Stimulated activated naive CD8-positive, alpha-beta T cell treated with anti-CD3 and anti-CD28 coated beads, Interleukin-15, amount 100 ng/mL, for 72 hours (primary cell): ENCODE results near the gene LCN10.
A peak's percentile ranks its signal among the peaks of the same experiment; 100 is the strongest.

ENCODE experiments used
- ATAC-seq: fragments of 150-1000 bp; cut with Tn5 transposase; 2 replicates; pipeline ENCODE4 v1.10.0; 2021; ENCODE audit warnings: mild to moderate bottlenecking, moderate library complexity
- DNase-seq, 2 donors: peaks; one replicate each; pipeline ENCODE4 v3.0.0; 2021 to 2022
- H3K27ac Mint-ChIP-seq, 2 donors: one replicate each; pipeline ENCODE4 v1.8.0; 2022; ENCODE audit warnings: mild to moderate bottlenecking in 2 of 2, mixed read lengths in 2 of 2, moderate library complexity in 2 of 2
- H3K27me3 Mint-ChIP-seq: one replicate; pipeline ENCODE4 v1.8.0; 2022; ENCODE audit warnings: mixed read lengths
- H3K4me1 Mint-ChIP-seq: one replicate; pipeline ENCODE4 v1.8.0; 2022; ENCODE audit warnings: mild to moderate bottlenecking, mixed read lengths
- H3K4me3 Mint-ChIP-seq, 2 donors: one replicate each; pipeline ENCODE4 v1.8.0; 2022; ENCODE audit warnings: mild to moderate bottlenecking in 2 of 2, mixed read lengths in 2 of 2, moderate library complexity in 1 of 2
- H3K9me3 Mint-ChIP-seq, 2 donors: one replicate each; pipeline ENCODE4 v1.8.0; 2022; ENCODE audit warnings: mixed read lengths in 2 of 2

Gene LCN10

DNA sequence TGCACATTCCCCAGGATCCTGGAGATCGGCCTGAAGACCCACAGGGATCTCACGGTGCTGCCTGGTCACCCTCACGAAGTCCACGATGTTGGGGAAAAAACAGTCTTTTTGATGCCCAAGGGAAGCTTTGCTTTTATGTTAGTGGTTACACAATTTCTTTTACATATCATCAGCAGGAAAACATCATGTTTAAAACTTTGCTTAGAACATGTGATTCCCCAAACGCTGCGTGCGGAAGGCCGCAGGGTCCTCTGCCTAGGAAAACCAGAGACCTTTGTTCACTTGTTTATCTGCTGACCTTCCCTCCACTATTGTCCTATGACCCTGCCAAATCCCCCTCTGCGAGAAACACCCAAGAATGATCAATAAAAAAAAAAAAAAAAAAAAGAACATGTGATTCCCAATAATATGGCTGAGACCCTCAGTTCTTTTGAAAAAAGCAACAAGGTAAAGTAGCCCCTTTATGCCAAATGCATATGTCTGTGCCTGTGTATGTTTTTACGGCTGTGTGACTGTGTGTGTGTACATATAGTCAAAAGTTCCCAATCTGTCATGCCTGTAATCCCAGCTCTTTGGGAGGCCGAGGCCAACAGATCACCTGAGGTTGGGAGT, 44.0 kb downstream of the LCN10 start:
- ATAC-seq, result no peak
- H3K9me3 Mint-ChIP-seq, result no peaks in the 10 kb centered on the region

GRCh38 chr9:136697821-136698526, 44.8 kb downstream of the LCN10 start:
- peak overlapping the region in 1 of 2 donors; percentile 85 for H3K27ac Mint-ChIP-seq
- H3K27me3 Mint-ChIP-seq, result peaks cover 18% of the 10 kb centered on the region

More for the DNA sequence above, 44.0 kb downstream of the LCN10 start:
- H3K4me1 Mint-ChIP-seq, result peaks cover 76% of the 10 kb centered on the region
- H3K27ac Mint-ChIP-seq, result no peak overlapping the region
- H3K27me3 Mint-ChIP-seq, result peaks cover 18% of the 10 kb centered on the region
- DNase-seq, result no peak
- no peak overlapping the region for H3K4me3 Mint-ChIP-seq

GRCh38 chr9:136697146-136697820, 45.5 kb downstream of the LCN10 start:
- peaks cover 70% of the 10 kb centered on the region for H3K4me1 Mint-ChIP-seq
- no peak for DNase-seq
- no peak for ATAC-seq
- H3K9me3 Mint-ChIP-seq, result no peaks in the 10 kb centered on the region
- peaks cover 18% of the 10 kb centered on the region for H3K27me3 Mint-ChIP-seq
- H3K27ac Mint-ChIP-seq, result peak overlapping the region in 1 of 2 donors; percentile 85
- H3K4me3 Mint-ChIP-seq, result peak overlapping the region in 1 of 2 donors; percentile 83

More at GRCh38 chr9:136697821-136698526, 44.8 kb downstream of the LCN10 start:
- DNase-seq, result no peak
- H3K4me1 Mint-ChIP-seq, result peaks cover 77% of the 10 kb centered on the region
- ATAC-seq, result no peak
- no peaks in the 10 kb centered on the region for H3K9me3 Mint-ChIP-seq
- H3K4me3 Mint-ChIP-seq, result peak overlapping the region in 1 of 2 donors; percentile 83

- H3K9me3 Mint-ChIP-seq, result no peaks in the 10 kb centered on the region
- DNase-seq, result no peak
- H3K27me3 Mint-ChIP-seq, result peaks cover 18% of the 10 kb centered on the region
- H3K27ac Mint-ChIP-seq, result peak overlapping the region in 1 of 2 donors; percentile 34
- H3K4me3 Mint-ChIP-seq, result peak overlapping the region in 1 of 2 donors; percentile 76
- no peak for ATAC-seq
- H3K4me1 Mint-ChIP-seq, result peaks cover 62% of the 10 kb centered on the region
These were observed 46.2 kb downstream of the LCN10 start for GRCh38 chr9:136696502-136696901.

DNA sequence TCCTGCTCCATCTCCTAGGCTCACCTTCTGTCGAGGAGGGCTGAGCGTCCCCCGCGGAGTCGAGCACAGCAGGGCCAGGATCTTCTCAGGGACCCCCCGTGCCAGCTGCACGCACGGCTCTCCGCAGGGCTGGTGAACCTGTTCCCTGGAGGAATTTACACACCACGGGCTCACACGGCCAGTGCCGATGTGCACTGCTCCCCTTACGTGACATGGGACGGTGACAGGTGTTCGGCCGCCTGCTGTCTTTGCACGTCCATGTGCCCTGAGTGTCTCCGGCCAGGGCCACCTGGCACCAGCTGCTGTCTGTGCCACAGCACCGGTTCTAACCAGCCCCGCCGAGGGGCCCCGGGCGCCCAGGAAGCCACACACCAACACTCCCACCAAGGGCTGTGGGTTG, 46.8 kb downstream of the LCN10 start:
- ATAC-seq (no peak), DNase-seq (no peak)
- Mint-ChIP-seq H3K27me3 (peaks cover 18% of the 10 kb centered on the region), H3K27ac (peak overlapping the region in 1 of 2 donors; percentile 19), H3K9me3 (no peaks in the 10 kb centered on the region), H3K4me1 (peaks cover 57% of the 10 kb centered on the region), H3K4me3 (peak overlapping the region in 1 of 2 donors; percentile 76)

- Mint-ChIP-seq H3K4me1 (peaks cover 52% of the 10 kb centered on the region), H3K27ac (no peak overlapping the region), H3K4me3 (peak overlapping the region in 1 of 2 donors; percentile 76), H3K27me3 (peaks cover 18% of the 10 kb centered on the region), H3K9me3 (no peaks in the 10 kb centered on the region)
- DNase-seq (no peak), ATAC-seq (no peak)
These were observed 47.3 kb downstream of the LCN10 start for GRCh38 chr9:136695435-136695895.

DNA sequence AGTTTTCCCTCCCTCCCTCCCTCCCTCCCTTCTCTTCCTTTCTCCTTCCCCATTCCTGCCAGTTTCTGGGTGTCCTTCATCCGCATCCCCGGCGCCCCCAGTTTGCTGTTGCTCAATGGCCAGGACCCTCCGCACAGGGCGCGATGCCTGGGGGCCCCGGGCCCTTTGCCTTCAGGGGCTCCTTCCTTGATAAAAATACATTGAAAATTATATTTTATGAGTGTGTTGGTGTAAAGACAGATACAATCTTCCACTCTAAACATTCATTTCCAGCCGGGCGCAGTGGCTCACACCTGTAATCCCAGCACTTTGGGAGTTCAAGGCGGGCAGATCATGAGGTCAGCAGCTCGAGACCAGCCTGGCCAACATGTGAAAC, 47.9 kb downstream of the LCN10 start:
- ATAC-seq (no peak), DNase-seq (no peak)
- H3K4me3 Mint-ChIP-seq, result peak overlapping the region in 1 of 2 donors; percentile 21
- H3K27ac Mint-ChIP-seq, result peak overlapping the region in 1 of 2 donors; percentile 90
- peaks cover 18% of the 10 kb centered on the region for H3K27me3 Mint-ChIP-seq
- peaks cover 46% of the 10 kb centered on the region for H3K4me1 Mint-ChIP-seq
- no peaks in the 10 kb centered on the region for H3K9me3 Mint-ChIP-seq

DNA sequence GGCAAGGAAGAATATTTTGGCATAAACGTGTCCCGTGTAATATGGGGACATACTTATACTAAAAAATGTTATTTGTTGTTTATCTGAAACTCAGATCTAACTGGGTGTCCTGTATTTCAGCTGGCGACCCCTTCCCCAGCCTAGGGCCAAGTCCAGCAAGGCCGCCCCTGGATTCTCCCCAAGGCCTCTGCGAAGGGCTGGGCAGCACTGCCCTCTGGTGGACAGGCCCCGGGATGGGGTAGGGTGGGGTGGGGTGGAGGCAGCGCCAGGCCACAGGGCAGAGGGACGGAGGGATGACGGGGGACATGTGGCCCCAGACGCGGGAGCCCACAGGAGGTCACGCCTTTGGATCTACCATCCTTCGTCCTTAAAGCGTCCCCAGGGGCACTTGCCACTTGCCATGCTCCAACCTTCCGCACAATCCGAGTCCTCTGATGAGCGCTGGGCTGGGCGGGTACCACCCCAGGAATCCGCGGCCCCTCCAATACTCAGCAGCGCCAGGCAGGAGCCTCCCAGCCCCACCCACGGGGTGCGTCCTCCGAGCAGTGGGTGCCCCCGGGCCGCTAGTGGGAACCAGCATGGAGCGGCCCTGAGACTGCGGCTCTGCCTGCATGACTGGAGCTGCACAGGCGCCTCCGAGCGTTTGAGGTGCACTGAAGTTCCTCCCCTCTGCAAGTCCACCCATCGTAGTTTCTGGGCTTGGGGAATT, 48.4 kb downstream of the LCN10 start:
- DNase-seq (no peak), ATAC-seq (peak; percentile 64)
- no peak overlapping the region for H3K27ac Mint-ChIP-seq
- no peaks in the 10 kb centered on the region for H3K9me3 Mint-ChIP-seq
- H3K27me3 Mint-ChIP-seq, result peaks cover 18% of the 10 kb centered on the region
- no peak overlapping the region for H3K4me3 Mint-ChIP-seq
- peaks cover 46% of the 10 kb centered on the region for H3K4me1 Mint-ChIP-seq

- H3K9me3 Mint-ChIP-seq, result no peaks in the 10 kb centered on the region
- H3K27me3 Mint-ChIP-seq, result peaks cover 13% of the 10 kb centered on the region
- H3K27ac Mint-ChIP-seq, result no peak overlapping the region
- H3K4me1 Mint-ChIP-seq, result peaks cover 47% of the 10 kb centered on the region
- no peak for DNase-seq
- H3K4me3 Mint-ChIP-seq, result no peak overlapping the region
- no peak for ATAC-seq
These were observed 49.1 kb downstream of the LCN10 start for GRCh38 chr9:136693490-136694162.

DNA sequence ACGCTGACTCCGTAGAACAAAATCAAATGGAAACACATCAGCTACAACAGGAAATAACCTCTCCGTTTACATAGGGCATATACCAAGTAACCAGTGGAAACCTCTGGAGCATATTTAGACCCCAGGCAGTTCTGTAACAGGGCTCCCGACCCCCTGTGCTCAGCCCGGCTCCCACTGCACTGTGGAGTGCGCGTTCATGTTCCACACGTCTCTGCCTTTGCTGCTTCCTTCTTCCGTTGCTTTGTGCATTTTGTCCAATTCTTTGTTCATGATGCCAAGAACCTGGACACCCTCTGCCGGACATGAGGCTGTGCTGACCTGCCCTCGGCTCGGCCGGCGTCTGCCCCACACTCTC, 49.6 kb downstream of the LCN10 start:
- H3K27me3 Mint-ChIP-seq, result peaks cover 10% of the 10 kb centered on the region
- H3K4me1 Mint-ChIP-seq, result peaks cover 49% of the 10 kb centered on the region
- H3K9me3 Mint-ChIP-seq, result no peaks in the 10 kb centered on the region
- no peak overlapping the region for H3K27ac Mint-ChIP-seq
- no peak for DNase-seq
- H3K4me3 Mint-ChIP-seq, result no peak overlapping the region
- ATAC-seq, result no peak

DNA sequence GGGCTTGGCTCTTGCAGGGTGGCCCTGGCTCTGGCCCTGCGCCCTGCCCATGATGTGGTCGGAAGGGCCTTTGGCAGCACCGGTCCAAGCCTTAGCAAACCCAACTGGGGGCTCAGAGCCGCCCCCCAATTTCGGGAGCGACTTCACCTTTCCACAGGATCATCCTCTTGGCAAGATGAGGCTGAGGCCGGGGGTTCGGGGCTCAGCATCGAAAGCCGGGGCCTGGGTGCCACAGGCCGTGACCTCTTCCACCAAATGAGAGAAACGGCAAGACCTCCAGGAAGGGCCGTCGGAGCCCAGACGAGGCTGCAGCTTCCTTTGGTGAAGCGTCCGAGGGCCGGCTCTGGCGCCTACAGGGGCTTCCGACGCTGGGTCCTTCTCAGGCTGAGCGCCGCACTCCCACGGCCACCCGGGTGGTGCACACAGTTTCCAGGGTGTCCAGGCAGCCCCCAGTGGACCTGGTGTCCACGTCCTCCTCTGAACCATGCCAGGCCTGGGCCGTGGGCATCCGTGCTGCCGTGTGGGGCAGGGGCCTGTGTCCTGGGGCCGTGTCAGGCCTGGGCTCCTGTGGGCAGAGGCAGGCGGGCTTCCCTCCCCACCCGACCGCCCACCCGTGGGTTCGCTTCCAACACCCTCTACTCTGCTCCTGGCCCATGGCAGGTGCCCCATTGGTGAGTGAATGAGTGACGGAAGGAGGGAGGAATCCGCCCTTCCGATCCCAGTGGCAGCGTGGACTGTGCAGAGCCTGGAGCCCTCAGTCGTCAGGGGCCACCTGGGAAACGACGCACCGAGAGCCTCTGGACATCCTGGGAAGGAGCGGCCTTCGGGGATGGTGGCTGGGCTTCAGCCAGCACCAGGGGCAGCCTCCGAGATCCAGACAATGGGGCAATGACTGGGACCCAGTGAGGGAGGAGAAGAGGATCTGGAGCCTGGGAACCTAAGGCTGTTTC, 50.3 kb downstream of the LCN10 start:
- ATAC-seq, result no peak
- Mint-ChIP-seq H3K4me3 (no peak overlapping the region), H3K27ac (no peak overlapping the region), H3K9me3 (no peaks in the 10 kb centered on the region), H3K4me1 (peaks cover 46% of the 10 kb centered on the region), H3K27me3 (peaks cover 5% of the 10 kb centered on the region)
- no peak for DNase-seq

DNA sequence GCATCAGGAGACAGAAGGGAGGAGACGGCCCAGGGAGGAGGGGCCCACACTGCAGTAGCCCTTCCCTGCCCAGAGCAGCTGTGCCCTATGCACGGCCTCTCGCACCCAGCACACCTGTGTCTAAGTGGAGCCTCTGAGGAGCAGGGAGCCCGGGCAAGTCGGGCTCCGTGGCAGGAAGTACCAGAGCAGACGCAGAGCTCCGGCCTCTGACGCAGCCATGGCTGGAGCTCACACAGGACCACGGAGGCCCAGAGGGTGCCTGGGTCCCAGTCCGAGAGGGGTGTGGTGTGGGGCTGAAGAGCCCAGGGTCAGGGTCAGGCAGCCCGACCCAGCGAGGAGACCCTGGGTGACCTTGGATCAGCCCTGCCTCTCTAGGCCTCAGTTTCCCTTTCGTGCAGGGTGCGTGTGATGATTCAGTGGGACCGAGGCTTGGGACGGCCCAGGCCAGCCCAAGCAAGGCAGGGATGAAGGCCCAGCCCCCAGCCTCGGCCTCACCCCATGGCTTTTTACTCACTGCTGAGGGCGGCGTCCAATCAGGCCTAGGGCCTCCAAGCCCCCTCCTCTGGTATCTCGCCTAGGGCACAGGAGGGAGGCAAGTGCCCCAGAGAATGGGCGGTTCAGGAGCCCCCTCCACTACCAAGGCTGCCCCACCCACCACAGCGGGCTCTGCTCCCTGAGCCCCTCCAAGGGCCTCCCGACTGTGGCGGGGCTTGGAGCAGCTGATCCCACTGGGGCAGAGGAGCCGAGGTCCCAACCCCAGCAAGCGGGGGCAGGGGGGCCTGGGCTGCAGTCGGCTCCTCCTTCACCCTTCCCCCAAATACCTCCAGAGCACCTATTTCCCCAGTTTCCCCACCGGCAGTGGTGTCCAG, 51.2 kb downstream of the LCN10 start:
- no peaks in the 10 kb centered on the region for H3K27me3 Mint-ChIP-seq
- H3K4me1 Mint-ChIP-seq, result peaks cover 38% of the 10 kb centered on the region
- no peak overlapping the region for H3K4me3 Mint-ChIP-seq
- ATAC-seq, result no peak
- no peak for DNase-seq
- H3K9me3 Mint-ChIP-seq, result no peaks in the 10 kb centered on the region
- no peak overlapping the region for H3K27ac Mint-ChIP-seq

- no peaks in the 10 kb centered on the region for H3K27me3 Mint-ChIP-seq
- no peak overlapping the region for H3K27ac Mint-ChIP-seq
- no peaks in the 10 kb centered on the region for H3K9me3 Mint-ChIP-seq
- H3K4me3 Mint-ChIP-seq, result no peak overlapping the region
- no peak for DNase-seq
- ATAC-seq, result no peak
- H3K4me1 Mint-ChIP-seq, result peaks cover 37% of the 10 kb centered on the region
These were observed 51.9 kb downstream of the LCN10 start for GRCh38 chr9:136690806-136691261.
